Neural cell (in vitro differentiated cells): Measurements from ENCODE around the gene IFI27. TPM values are rescaled to one million over a fixed set of nuclear protein-coding genes. Genes with fewer than 3 reads are reported as not detected.

Source experiments
- H2AFZ ChIP-seq: fragments of 200-600, 300-800 bp; sonication (generic), shearing (Covaris generic); 2 replicates; pipeline ENCODE4 v1.6.0; 2014; ENCODE audit warnings: low read depth, mild to moderate bottlenecking, antibody characterized with exemption, low read length, moderate library complexity
- H3F3A ChIP-seq: fragments of 200-600 bp; shearing (Covaris generic); 2 replicates; pipeline ENCODE4 v1.6.1; 2016; ENCODE audit warnings: mild to moderate bottlenecking, moderate library complexity, mixed read lengths, antibody characterized with exemption, low read length; ENCODE audit not compliant: insufficient read depth, poor library complexity, severe bottlenecking
- H3K27ac ChIP-seq: fragments of 200-600, 300-800 bp; sonication (generic), shearing (Covaris generic); 2 replicates; pipeline ENCODE4 v1.5.1; 2014; ENCODE audit warnings: mild to moderate bottlenecking, low read length, moderate library complexity
- H3K27me3 ChIP-seq: fragments of 300-800, 200-600 bp; sonication (generic), shearing (Covaris generic); 2 replicates; pipeline ENCODE4 v1.6.0; 2014; ENCODE audit warnings: mild to moderate bottlenecking, low read depth, low read length, moderate library complexity; ENCODE audit not compliant: insufficient read depth
- H3K36me3 ChIP-seq: fragments of 300-800, 200-600 bp; sonication (generic), shearing (Covaris generic); 2 replicates; pipeline ENCODE4 v1.5.1; 2014; ENCODE audit warnings: mild to moderate bottlenecking, antibody characterized with exemption, low read length, moderate library complexity; ENCODE audit not compliant: insufficient read depth
- H3K4me2 ChIP-seq: fragments of 300-800, 200-600 bp; sonication (generic), shearing (Covaris generic); 2 replicates; pipeline ENCODE4 v1.6.0; 2014; ENCODE audit warnings: mild to moderate bottlenecking, low read length
- H3K4me3 ChIP-seq: fragments of 300-800, 200-600 bp; sonication (generic), shearing (Covaris generic); 2 replicates; pipeline ENCODE4 v1.5.1; 2014; ENCODE audit warnings: mild to moderate bottlenecking, low read length, moderate library complexity
- H3K79me2 ChIP-seq: fragments of 200-600 bp; shearing (Covaris generic); replicated peaks from 2 replicates; pipeline ENCODE4 v1.6.0; 2014; ENCODE audit warnings: mild to moderate bottlenecking, low read length, moderate library complexity; ENCODE audit not compliant: insufficient read depth
- H3K9ac ChIP-seq: fragments of 300-800, 200-600 bp; sonication (generic), shearing (Covaris generic); 2 replicates; pipeline ENCODE4 v1.6.1; 2016; ENCODE audit warnings: mild to moderate bottlenecking, low read length, mixed read lengths
- H3K9me2 ChIP-seq: fragments of 200-600 bp; shearing (Covaris generic); 2 replicates; pipeline ENCODE4 v1.6.1; 2016; ENCODE audit warnings: mild to moderate bottlenecking, low read length, mixed read lengths; ENCODE audit not compliant: insufficient read depth
- H3K9me3 ChIP-seq: fragments of 200-600, 300-800 bp; sonication (generic), shearing (Covaris generic); 2 replicates; pipeline ENCODE4 v1.6.1; 2016; ENCODE audit warnings: mild to moderate bottlenecking, mixed run types, low read length, moderate library complexity, mixed read lengths
- H4K20me1 ChIP-seq: fragments of 200-600 bp; shearing (Covaris generic); 2 replicates; pipeline ENCODE4 v1.6.1; 2016; ENCODE audit warnings: mild to moderate bottlenecking, mixed run types; ENCODE audit not compliant: insufficient read depth
- EP300 ChIP-seq: fragments of 450-650 bp; conservative IDR thresholded peaks from 2 replicates; pipeline ENCODE4 v1.6.1; 2014; ENCODE audit warnings: antibody characterized with exemption, mild to moderate bottlenecking, moderate library complexity; ENCODE audit not compliant: poor library complexity, severe bottlenecking
- EZH2 ChIP-seq: fragments of 200-600, 300-800 bp; shearing (Covaris generic), sonication (generic); IDR thresholded peaks from 2 replicates; pipeline ENCODE4 v1.6.1; 2014; ENCODE audit warnings: antibody characterized with exemption, low read length, borderline replicate concordance, mild to moderate bottlenecking; ENCODE audit not compliant: insufficient read depth, poor library complexity, severe bottlenecking
- MXI1 ChIP-seq: fragments of 450-650 bp; conservative IDR thresholded peaks from 2 replicates; pipeline ENCODE4 v1.6.1; 2014; ENCODE audit warnings: antibody characterized with exemption, mild to moderate bottlenecking; ENCODE audit not compliant: poor library complexity, severe bottlenecking
- POLR2AphosphoS5 ChIP-seq: IDR thresholded peaks from 2 replicates; pipeline ENCODE4 v1.6.1; 2012
- RAD21 ChIP-seq: fragments of 450-650 bp; conservative IDR thresholded peaks from 2 replicates; pipeline ENCODE4 v1.6.1; 2014; ENCODE audit warnings: antibody characterized with exemption, mild to moderate bottlenecking, moderate library complexity
- SMC3 ChIP-seq: fragments of 450-650 bp; conservative IDR thresholded peaks from 2 replicates; pipeline ENCODE4 v1.6.1; 2014; ENCODE audit warnings: antibody characterized with exemption, mild to moderate bottlenecking, moderate library complexity; ENCODE audit not compliant: poor library complexity
- TAF1 ChIP-seq: IDR thresholded peaks from 2 replicates; pipeline ENCODE4 v1.6.1; 2012; ENCODE audit warnings: low read depth
- polyA plus RNA-seq: library from polyadenylated mRNA; depleted of rRNA; stranded (reverse); fragments of >200 nt; gene quantifications from 2 replicates; pipeline ENCODE4 v1.2.3, GENCODE V29; 2014
- TF ChIP-seq, protein P1 (sequence below): fragments of 450-650 bp; IDR thresholded peaks from 2 replicates; pipeline ENCODE4 v1.5.1; 2014; ENCODE audit warnings: antibody characterized with exemption, mild to moderate bottlenecking, moderate library complexity; ENCODE audit not compliant: poor library complexity, severe bottlenecking
- TF ChIP-seq, protein P2 (sequence below): IDR thresholded peaks from 2 replicates; pipeline ENCODE4 v1.6.1; 2012; ENCODE audit warnings: borderline replicate concordance

The IFI27 gene
- polyA plus RNA-seq, 1 donor from 2014 or later = 2.2 TPM

DNA sequence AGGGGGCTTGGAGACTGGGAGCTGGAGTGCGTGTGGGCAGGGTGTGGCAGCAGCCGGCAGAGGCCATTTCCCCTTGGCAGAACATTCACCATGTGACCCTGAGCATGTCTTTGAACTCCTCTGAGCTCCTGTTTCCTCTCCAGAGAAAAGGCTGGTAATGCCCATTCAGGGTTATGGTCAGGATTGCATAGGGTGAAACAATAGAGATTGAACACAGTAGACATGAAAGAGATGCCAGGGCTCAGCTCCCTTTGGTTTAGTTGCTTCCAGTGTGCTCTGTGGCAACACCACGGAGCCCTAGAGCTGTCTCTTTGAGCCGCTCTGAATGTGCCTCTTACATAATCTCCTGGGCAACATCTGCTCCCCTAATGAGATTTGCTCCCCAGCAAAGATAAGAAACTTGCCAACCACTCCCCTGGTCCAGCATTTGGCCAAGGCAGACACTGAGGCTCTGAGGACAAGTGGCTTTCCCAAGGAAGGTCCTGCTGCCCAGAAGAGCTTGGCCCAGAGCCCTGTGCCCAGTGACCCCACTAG, 4.6 kb downstream of the IFI27 start:
- Histone ChIP-seq H3K27me3 (no peaks in the 10 kb centered on the region), H3K9me2 (no peaks in the 10 kb centered on the region), H3K9me3 (no peaks in the 10 kb centered on the region), H4K20me1 (no peaks in the 10 kb centered on the region), H3K36me3 (no peaks in the 10 kb centered on the region), H3K9ac (no peak overlapping the region), H2AFZ (no peak overlapping the region), H3K4me3 (no peak overlapping the region), H3F3A (no peaks in the 10 kb centered on the region), H3K79me2 (no peaks in the 10 kb centered on the region), H3K27ac (no peak overlapping the region), H3K4me2 (no peak overlapping the region)
- TF ChIP-seq SMC3 (no peak), TAF1 (no peak), POLR2AphosphoS5 (no peak), MXI1 (no peak), EP300 (no peak)
- TF ChIP-seq, protein P1, sequence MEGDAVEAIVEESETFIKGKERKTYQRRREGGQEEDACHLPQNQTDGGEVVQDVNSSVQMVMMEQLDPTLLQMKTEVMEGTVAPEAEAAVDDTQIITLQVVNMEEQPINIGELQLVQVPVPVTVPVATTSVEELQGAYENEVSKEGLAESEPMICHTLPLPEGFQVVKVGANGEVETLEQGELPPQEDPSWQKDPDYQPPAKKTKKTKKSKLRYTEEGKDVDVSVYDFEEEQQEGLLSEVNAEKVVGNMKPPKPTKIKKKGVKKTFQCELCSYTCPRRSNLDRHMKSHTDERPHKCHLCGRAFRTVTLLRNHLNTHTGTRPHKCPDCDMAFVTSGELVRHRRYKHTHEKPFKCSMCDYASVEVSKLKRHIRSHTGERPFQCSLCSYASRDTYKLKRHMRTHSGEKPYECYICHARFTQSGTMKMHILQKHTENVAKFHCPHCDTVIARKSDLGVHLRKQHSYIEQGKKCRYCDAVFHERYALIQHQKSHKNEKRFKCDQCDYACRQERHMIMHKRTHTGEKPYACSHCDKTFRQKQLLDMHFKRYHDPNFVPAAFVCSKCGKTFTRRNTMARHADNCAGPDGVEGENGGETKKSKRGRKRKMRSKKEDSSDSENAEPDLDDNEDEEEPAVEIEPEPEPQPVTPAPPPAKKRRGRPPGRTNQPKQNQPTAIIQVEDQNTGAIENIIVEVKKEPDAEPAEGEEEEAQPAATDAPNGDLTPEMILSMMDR = no peak

DNA sequence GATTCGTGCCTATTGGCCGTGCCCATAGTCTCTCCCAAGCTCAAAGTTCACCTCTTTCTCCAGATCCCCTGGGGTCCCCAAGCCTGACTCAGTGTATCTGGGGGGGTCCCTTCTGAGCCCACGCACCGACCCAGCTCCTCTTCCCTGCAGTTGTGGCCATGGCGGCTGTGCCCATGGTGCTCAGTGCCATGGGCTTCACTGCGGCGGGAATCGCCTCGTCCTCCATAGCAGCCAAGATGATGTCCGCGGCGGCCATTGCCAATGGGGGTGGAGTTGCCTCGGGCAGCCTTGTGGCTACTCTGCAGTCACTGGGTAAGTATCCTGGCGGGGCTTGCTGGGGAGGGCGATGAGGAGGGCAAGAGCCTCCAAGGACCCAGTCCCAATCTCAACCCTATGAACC, 5.1 kb downstream of the IFI27 start:
- H3K9me2 ChIP-seq = no peaks in the 10 kb centered on the region
- no peaks in the 10 kb centered on the region for H3K36me3 ChIP-seq
- no peaks in the 10 kb centered on the region for H3K27me3 ChIP-seq
- no peak overlapping the region for H3K4me3 ChIP-seq
- no peaks in the 10 kb centered on the region for H3K79me2 ChIP-seq
- TF ChIP-seq TAF1 (no peak), MXI1 (no peak), RAD21 (no peak), EP300 (no peak), SMC3 (no peak), POLR2AphosphoS5 (no peak), EZH2 (no peak)
- TF ChIP-seq, protein P1 = no peak
- TF ChIP-seq, protein P2, sequence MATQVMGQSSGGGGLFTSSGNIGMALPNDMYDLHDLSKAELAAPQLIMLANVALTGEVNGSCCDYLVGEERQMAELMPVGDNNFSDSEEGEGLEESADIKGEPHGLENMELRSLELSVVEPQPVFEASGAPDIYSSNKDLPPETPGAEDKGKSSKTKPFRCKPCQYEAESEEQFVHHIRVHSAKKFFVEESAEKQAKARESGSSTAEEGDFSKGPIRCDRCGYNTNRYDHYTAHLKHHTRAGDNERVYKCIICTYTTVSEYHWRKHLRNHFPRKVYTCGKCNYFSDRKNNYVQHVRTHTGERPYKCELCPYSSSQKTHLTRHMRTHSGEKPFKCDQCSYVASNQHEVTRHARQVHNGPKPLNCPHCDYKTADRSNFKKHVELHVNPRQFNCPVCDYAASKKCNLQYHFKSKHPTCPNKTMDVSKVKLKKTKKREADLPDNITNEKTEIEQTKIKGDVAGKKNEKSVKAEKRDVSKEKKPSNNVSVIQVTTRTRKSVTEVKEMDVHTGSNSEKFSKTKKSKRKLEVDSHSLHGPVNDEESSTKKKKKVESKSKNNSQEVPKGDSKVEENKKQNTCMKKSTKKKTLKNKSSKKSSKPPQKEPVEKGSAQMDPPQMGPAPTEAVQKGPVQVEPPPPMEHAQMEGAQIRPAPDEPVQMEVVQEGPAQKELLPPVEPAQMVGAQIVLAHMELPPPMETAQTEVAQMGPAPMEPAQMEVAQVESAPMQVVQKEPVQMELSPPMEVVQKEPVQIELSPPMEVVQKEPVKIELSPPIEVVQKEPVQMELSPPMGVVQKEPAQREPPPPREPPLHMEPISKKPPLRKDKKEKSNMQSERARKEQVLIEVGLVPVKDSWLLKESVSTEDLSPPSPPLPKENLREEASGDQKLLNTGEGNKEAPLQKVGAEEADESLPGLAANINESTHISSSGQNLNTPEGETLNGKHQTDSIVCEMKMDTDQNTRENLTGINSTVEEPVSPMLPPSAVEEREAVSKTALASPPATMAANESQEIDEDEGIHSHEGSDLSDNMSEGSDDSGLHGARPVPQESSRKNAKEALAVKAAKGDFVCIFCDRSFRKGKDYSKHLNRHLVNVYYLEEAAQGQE = no peak
- no peak overlapping the region for H3K9ac ChIP-seq
- no peaks in the 10 kb centered on the region for H3F3A ChIP-seq
- H3K4me2 ChIP-seq = no peak overlapping the region
- no peaks in the 10 kb centered on the region for H4K20me1 ChIP-seq
- H3K27ac ChIP-seq = no peak overlapping the region
- H3K9me3 ChIP-seq = no peaks in the 10 kb centered on the region
- H2AFZ ChIP-seq = no peak overlapping the region
